NCI-H1105 treated with DMSO at 0.1 percent for 48 hours (cell line): ENCODE results near the gene IKBKE.

ENCODE experiments used
- DNase-seq: peaks from one replicate; lab custom pipeline; 2025; lab: John Stamatoyannopoulos, UW

Gene IKBKE

DNA sequence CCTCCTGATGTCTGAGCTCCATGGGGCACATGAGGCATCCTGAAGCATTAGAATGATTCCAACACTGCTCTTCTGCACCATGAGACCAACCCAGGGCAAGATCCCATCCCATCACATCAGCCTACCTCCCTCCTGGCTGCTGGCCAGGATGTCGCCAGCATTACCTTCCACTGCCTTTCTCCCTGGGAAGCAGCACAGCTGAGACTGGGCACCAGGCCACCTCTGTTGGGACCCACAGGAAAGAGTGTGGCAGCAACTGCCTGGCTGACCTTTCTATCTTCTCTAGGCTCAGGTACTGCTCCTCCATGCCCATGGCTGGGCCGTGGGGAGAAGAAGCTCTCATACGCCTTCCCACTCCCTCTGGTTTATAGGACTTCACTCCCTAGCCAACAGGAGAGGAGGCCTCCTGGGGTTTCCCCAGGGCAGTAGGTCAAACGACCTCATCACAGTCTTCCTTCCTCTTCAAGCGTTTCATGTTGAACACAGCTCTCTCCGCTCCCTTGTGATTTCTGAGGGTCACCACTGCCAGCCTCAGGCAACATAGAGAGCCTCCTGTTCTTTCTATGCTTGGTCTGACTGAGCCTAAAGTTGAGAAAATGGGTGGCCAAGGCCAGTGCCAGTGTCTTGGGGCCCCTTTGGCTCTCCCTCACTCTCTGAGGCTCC is 26.0 kb downstream of the IKBKE start:
- peak; percentile 12 for DNase-seq

DNA sequence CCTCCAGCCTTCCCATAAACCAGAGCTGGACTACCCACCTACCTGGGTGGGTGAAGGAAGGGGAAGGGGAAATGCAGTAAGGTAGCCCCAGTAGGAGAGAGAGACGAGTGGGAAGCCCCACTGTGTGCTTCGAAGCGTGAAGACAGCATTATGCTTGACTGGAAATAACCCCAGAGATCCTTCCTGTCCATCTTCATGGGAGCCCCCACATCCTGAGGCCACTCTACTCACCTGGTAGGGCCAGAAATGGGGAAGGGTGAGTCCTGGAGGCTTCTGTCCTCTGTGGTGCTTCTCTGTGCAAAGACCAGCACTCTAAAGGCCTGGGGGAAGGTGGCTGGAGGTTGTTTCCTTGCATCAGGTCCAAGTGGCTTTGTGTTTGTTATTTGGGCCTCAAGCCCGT is 27.1 kb downstream of the IKBKE start:
- no peak for DNase-seq

DNA sequence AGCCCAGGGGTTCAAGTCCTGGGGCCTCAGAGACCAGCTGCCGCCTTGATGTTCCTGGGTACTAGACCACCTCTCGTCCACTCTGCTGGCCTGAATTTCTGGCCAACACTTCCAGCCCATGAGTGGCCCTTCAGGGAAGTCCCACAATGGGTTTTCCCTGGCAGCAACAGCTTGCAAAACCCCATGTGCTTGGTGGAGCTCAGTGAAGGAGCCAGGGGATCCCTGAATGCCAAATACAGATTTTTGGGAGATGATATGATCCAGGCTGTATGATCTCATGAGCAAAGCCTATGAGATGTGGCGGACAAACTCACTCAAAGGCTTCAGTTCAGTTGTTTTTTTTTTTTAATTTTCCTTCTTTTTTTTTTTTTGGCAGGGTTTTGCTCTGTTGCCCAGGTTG is 27.5 kb downstream of the IKBKE start:
- no peak for DNase-seq

DNA sequence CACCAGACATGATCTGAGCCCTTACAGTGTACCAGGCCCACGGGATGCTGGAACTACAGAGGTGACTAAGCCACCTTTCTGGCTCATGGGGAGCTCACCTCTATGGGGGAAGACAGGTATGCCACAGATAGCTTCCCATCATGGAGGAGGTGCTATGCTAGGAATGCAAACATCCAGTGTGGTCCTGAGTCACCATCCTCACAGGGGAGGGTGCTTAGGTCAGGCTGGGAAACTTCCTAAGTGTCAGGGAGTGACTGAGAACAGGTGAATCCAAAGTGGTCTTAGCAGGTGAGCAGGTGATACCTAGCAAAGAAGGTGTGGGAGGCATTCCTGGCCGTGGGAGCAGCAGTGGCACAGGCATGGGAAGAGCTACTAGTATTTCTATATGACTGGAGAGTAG is 28.4 kb downstream of the IKBKE start:
- DNase-seq: no peak

DNA sequence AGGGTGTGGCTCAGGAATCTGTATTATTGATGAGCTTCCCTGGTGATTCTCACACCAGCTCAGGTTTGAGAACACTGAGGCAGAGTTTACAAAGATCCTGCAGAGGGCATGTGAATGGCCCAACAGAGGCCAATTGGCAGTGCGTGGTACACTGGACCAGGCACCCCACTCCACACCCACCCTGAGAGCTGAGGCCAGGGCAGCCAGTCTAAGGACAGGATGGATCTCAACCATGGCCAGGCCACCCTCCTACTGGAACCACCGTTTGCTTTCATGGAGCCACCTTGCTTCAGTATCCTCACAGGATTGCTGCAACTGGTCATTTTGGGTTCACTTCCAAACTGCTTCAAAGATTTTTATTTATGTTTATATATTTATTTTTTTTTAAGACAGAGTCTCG is 29.8 kb downstream of the IKBKE start:
- DNase-seq: no peak

DNA sequence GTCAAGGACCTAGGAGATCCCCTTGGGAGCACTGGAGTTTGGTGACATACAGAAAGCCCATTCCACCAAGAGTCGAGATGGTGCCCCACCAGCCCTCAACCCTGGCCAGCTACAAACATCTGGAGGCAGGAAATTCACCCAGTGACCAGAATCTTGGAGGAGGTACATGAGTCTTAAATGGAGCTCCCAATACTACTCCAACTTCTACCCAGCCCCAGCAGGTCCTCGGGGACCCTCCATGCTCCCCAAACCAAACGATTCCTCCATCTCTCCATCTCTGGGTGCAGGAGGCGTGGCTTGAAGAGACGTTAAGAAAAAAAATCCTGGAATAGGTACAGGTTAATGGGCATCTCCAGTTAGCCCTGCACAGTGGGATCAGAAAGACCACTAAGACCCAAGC is 31.6 kb downstream of the IKBKE start:
- DNase-seq: no peak

DNA sequence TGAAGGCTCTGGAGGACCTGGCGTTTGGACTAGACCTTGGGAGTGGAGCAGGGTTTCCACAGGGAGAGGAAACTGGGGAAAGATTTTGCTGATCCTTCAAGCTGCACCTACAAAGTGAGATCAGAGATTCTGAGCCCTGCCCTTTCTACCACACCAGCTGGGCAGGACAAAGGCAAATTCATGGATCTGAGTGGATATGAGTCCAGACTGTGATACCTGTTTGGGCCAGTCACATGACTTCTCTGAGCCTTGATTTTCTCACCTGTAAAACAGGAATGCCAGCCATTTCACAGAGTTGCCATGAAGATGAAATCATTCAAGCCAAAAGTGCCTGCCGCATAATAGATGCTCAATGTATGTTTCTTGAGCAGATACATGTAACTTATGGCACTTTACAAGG is 32.1 kb downstream of the IKBKE start:
- DNase-seq: no peak

DNA sequence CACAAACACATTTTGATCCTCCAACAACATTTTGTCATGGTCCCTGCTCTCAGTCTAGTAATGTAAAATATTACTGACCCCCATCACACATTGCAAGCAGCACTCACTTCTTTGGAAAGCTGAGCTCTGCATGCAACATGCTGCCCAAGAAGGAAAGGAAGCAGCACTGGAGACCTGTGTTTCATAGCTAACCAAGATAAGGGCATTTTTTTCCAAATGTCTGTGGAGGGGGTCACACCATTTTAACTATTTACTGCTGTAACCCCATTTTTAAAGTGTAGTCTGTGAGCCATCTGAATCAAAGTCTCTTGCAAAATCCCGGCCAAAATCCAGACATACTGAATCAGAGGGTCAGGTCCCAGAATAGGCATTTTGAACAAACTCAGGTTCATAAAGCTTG is 32.5 kb downstream of the IKBKE start:
- DNase-seq: no peak

DNA sequence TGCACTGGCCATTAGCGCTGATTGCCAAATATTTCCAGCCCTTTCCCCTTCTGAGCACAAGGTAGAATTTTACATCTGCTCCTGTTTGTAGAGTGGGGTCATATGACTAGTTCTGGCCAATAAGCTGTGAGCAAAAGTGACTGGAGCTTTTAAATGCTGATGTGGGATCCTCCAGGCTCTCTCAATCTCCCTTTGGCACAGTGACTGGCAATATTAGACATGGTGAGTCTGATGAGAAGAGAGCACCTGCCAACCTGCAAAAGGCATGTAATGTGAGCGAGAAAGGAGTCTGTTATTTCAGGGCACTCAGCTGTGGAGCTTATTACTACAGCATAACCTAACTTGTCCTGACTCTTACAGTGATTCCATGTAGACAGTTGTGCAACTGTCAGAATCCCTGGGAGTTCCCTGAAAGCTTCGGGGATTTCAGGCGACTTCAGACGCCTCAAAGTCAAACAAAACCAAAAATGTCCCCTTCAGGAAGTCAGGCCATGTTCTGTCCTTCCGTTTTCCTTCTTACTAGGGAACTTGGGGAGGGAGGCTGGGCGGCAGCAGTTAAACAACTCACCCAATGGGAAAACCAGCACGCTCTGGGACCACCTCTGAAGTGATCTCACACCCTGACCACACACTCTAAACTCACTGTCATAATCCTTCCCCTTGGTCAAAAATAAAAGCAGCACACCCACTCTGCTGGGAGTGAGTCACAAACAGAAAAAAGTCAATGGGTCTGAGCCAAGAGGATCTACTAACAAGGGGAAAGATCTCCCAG is 33.5 kb downstream of the IKBKE start:
- no peak for DNase-seq

DNA sequence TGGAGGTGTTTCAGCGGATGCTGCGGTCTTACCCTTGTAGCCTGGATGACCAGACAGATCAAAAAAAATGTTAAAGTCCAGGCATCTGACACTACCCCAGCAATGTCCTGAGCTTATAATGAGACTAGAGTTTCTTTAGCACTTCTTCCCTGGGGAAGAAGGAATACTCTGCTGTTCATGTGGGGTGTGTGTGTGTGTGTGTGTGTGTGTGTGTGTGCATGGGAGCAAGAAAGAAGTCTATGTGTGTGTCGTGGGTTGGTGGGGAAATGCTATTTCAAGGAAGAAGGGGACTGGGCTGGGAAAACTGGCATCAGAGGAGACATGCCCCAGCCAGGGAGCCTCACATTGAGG is 34.1 kb downstream of the IKBKE start:
- no peak for DNase-seq

DNA sequence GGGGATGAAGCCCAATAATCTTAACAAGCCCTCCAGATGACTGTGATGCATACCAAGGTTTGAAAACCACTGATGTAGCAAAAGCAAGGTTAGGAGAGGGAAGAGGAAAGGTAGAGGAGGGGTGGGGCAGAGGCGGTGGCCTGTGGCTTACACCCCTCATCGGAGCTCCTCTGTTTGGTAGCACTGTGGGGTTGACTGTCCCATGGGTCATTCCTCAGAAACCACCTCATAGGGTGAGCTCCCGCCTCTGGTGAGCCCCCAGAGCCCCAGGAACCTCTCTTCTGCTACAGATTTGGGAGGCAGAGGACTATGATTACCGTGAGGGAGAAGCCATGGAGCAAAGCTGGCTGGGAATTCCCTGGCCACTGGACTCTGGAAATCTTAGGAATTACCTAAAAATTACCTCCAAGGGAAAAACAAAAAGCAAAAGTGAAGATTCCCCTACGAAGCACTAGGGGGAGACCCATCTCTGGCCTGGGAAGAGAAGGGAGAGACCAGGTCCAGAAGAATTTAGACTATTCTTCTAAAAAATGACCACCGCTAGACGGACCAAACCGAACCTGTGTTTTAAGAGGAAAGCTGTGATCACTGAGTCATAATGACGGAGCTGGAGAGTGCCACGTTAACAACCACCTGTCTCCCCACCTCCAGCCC is 35.6 kb downstream of the IKBKE start:
- DNase-seq: no peak

DNA sequence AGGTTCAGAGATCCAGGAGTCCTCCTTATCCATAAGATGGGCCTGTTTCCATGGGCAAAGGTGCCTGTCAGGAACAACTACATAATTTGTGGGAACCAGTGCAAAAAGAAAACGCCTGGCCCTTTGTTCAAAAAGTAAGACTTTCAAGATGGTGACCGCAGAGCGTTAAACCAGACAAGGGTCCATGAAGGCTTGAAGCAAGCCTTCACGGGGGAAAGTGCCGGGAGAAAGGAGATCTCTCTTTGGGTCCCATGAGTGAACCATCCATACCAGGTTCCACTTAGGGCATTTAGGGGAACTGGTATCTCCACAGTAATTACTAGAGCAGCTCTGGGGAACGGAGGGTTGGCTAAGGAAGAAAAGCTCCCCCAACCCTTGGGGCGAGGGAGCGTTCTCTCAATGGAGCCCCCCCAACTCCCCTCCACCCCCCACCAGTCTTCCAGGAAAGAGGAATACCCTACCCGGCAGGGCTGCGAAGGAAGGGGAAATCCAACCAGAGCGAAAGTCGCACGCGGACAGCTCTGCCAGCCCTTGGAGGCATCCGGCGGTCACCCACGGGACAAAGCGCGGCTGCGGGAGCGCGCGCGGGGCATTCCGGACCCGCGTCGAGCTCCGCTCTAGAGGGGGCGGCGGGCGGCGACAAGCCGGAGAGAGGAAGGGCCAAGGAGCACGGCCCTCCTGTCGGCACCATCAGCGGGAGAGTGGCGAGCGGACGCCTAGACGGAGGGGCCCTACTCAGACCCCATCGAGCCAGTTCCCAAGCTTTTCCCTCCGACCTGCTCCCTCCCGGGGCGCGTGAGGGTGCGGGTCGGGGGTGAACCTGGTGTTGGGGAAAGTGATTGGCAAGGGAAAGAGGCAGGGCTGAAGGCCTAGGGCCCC is 36.4 kb downstream of the IKBKE start:
- no peak for DNase-seq

DNA sequence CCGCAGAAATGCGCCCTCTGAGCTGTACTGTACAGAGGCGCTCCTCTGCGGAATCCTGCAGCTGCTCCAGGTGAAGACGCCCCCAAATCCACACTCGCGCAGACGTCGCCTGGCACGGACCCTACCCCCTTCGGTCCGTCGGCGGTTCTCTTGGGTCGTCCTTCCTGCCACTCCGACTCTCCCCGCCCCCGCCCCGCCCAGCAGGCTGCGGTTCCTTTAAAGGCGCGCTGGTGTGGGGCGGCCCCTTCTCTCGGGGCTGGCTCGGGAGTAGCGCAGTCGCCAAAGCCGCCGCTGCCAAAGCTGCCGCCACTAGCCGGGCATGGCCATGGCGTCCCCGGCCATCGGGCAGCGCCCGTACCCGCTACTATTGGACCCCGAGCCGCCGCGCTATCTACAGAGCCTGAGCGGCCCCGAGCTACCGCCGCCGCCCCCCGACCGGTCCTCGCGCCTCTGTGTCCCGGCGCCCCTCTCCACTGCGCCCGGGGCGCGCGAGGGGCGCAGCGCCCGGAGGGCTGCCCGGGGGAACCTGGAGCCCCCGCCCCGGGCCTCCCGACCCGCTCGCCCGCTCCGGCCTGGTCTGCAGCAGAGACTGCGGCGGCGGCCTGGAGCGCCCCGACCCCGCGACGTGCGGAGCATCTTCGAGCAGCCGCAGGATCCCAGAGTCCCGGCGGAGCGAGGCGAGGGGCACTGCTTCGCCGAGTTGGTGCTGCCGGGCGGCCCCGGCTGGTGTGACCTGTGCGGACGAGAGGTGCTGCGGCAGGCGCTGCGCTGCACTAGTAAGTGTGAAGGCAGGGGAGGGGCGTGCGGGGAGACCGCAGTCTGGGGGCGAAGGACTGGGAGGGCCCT is 37.2 kb downstream of the IKBKE start, which contains the start of gene RASSF5:
RASSF5 (plus strand) TSS at position 248 of the 846 bp plus-strand sequence; CDS start at position 320, 72 bp downstream.
- peak; percentile 45 for DNase-seq

DNA sequence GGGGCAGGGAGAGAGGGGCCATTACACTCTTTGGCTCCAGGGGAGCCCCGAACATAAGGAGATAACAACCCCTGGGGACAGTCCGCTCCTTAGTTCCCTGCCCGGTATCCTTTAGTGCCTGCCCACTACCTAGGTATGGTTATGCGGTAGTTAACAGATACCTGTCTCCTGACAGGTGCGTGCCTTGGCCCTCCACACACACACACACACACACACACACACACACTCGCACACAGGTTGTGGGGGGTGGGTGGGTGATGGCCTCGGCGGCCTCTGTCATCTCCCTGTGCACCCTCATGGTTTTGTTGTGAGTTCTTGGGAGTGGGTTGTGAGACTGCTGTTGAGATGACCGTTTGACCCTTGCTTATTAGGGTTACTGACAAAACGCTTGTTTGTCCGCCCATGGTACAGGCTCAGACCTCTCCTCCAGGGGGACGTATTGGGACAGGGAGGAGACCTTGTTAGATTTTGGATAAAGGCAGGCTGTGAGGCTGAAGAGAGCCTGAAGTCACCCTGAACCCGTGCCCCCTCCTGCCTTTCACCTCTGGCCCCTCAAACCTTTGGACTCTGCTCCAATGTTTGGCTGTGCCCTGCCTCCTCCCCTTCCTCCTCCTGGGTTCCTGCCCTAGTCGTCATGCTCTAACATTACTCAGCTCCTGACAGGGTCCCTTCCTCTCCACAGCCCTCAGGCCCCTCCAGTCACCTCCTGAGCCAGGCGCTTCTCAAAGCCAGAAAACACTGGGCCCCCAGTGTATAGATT is 38.0 kb downstream of the IKBKE start:
- no peak for DNase-seq

DNA sequence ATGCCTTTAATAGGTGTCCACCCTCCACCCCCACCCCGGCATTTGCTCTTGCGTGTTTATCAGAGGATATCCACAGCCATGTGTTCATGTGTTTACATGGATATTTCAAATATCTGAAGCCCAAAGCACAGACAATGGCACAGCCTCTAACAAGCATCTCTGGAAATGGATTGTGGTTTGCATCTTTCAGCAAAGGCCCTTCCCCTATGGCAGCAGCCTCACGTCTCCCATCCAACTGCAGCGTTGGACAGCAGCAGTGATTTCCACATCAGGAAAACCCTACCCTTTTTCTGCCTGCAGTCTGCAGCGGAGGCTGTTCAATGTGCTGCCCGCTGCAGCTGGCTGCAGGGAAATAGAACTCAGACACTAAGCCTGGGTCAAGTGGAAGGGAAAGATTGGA is 38.7 kb downstream of the IKBKE start:
- DNase-seq: no peak

DNA sequence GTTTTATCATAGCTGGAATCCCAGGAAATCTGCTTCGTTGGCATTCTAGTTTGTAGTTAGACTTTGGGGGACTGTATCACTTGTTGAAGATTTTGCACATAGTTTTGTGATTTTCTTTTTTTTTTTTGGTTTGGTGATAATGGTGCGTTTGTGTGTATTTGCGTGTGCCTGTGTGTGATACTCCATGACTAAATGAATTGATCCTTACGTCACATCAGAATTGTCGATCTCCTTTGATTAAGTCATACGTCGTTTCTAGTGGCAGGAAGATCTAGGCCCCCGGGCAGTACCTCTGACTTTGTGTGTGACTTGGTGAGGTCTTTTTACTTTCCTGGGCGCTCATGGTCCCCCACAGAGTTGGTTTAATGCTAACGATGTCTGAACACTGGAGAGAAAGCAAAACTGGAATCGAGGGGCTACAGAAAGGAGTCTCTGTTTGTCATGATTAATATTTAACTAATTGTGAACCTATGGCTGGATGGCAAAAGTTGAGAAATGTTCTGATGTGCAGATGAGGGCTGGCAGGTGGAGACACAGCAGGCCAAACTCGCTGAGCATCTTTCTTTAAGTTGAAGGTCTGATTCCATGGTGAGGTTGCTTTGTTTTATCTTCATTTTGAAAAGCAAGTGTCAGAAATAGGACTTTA is 39.5 kb downstream of the IKBKE start:
- DNase-seq: no peak

DNA sequence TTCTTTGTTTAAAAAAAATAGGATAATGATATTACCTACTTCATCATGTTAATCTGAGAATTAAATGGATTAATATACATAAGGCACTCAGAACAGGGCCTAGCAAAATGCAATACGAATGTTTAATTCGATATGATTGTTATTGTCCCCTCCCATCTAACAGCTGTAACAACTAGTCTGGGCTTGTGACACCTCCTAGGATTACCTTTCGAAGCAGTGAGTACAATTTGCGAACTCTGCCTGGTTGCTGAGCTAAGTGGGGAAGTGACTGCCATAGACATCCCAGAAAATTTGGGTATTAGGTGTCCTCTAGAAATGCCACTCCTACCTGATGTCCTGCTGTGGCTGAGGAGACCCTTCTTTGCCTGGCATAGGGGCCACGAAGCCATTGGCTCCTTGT is 40.1 kb downstream of the IKBKE start:
- no peak for DNase-seq

DNA sequence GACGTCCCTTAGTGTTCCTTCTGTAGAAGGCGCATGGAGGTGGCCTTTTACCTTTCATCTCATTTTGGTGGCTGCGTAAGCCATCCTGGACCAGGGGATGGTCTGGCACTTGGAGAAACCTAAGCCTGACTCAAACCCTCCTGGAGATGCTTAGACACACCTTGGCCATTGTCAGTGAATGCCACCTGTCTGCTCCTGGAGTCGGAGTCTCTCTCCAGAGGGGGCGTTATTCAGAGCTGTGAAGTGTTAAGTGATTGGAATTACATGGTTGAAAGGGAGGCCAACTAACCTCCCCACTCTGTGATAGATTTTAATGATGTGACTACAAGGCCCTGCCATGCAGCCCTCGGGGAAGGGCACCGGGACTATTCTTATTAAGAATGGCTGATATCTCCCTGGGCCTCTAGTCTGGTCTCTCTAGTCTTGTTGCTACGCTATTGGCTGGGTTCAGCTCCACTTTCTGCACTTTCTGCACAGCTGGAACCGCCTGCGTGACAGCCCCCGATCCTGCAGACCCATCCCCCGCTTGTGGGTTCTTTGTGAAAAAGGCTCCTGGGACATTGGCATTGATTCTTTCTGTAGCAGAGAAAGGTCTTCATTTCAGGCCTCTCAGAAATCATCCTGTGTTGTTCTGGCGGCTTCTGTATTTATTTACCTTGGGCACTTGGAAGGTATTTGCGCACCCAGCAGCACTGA is 41.2 kb downstream of the IKBKE start:
- DNase-seq: no peak

DNA sequence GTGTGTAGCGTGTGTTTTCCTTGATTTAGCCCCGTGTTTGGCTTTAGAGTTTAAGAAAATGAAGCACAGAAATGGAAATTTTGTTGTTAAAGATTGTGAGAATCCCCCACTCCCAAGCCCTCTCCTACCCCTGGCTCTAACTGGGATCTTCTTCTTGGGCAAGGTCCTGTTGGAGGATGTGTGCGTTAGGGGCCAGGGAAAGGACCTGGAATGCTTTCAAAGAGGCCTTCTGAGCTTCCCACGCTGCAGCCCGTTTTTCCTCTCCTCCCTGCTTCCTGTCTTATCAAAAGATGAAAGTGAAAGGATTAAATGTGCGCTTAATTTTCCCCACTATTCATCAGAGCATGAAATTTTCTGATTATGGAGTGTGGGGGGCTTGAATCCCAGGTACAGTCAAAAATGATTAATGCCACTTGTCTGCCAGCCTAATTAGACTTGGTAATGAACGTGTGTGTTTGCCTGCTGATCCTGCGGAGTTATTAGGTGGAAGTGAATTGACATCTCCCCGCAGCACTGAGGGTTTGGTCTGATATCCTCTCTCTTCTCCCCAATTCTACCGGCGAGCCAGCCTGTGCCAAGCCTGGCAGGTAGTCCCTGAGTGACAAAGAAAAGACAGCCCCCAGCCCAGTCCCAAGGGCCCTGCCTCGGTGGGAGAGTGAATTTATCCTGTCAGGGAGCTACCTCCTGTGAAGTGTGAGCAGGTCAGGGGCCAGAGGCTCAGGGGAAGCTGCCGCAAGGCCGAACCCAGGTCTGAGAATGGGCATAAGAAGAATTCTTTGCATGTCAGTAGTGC is 42.0 kb downstream of the IKBKE start:
- peak; percentile 70 for DNase-seq
